IPS-18a (cell line): ENCODE measurements around the gene NGEF.
"Not testable (repeated sequence)": the region's sequence is repeated elsewhere in the genome, so short reads cannot be mapped to it uniquely, and the experiment has no call there.

Experiments
- H3K27ac ChIP-seq: one replicate; pipeline ENCODE4 v1.5.1; 2013; ENCODE audit warnings: low read length
- H3K27me3 ChIP-seq: one replicate; pipeline ENCODE4 v1.6.1; 2013; ENCODE audit warnings: mild to moderate bottlenecking, low read length; ENCODE audit not compliant: control insufficient read depth, insufficient read depth
- H3K36me3 ChIP-seq: one replicate; pipeline ENCODE4 v1.6.1; 2013; ENCODE audit warnings: low read depth, low read length; ENCODE audit not compliant: control insufficient read depth
- H3K4me1 ChIP-seq: one replicate; pipeline ENCODE4 v1.6.1; 2013; ENCODE audit warnings: low read depth, low read length; ENCODE audit not compliant: control insufficient read depth
- H3K4me3 ChIP-seq: one replicate; pipeline ENCODE4 v1.5.1; 2013; ENCODE audit warnings: low read length
- H3K9ac ChIP-seq: one replicate; pipeline ENCODE4 v1.6.1; 2013; ENCODE audit warnings: mild to moderate bottlenecking, low read length, moderate library complexity
- H3K9me3 ChIP-seq: one replicate; pipeline ENCODE4 v1.6.1; 2013; ENCODE audit warnings: low read depth, low read length; ENCODE audit not compliant: control insufficient read depth

Gene NGEF

GRCh38 chr2:232863996-232864395 lies 149.1 kb downstream of the NGEF start:
- Histone ChIP-seq H3K27me3 (no peaks in the 10 kb centered on the region), H3K4me3 (no peak overlapping the region), H3K9ac (no peak overlapping the region), H3K4me1 (no peaks in the 10 kb centered on the region), H3K27ac (no peak overlapping the region), H3K36me3 (no peaks in the 10 kb centered on the region), H3K9me3 (no peaks in the 10 kb centered on the region)

DNA sequence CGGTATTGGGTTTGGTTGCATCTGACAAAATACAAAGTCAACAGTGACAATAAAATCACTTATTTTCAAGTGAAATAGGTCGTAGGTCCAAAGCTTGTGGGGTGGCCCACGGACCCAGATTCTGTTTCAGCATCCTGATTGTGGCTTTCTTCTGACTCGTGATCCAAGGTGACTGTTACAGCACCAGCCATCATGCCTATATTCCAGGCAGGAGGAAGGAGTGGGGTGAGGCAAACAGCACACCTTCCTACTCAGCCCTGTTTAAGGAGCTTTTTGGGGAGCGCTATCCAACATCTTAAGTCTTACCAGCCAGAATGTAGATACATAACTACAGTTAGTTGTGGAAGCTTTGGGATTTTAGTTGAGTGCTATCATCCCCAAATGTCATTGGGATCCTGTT lies 151.7 kb downstream of the NGEF start:
- H3K27ac ChIP-seq = no peak overlapping the region
- no peaks in the 10 kb centered on the region for H3K4me1 ChIP-seq
- H3K36me3 ChIP-seq = peaks cover 24% of the 10 kb centered on the region
- H3K9ac ChIP-seq = no peak overlapping the region
- H3K4me3 ChIP-seq = no peak overlapping the region
- H3K27me3 ChIP-seq = no peaks in the 10 kb centered on the region
- no peaks in the 10 kb centered on the region for H3K9me3 ChIP-seq

DNA sequence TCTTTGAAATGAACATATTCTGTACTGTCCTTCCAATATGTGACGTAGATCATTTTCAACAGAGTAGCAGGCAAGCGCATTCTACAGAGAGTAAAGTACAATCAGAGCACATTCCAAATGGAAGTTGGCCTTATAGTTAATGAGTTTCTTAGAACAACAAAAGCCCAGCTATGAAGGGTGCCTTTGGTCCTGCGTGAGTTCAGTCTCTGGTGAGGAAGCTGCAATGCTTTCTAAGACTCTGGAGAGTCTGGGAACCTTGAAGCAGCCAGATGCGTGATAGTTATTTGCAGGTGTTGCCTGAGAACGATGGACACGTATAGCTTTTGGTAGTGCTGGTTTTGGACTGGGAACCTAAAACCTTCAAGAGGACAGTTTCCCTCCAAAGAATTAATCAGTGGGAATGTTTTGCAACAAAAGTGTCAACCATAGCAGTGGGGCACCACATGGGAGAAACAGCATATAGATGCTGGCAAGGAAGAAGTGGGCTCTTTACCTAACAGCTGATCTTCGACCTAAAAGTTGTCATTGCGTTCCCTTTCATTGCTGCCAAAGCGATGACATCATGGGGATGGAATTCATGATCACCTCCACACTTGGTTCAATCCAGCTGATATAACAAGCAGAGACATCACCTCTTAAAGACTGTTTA lies 152.3 kb downstream of the NGEF start:
- H3K4me1 ChIP-seq = no peaks in the 10 kb centered on the region
- H3K27ac ChIP-seq = no peak overlapping the region
- H3K27me3 ChIP-seq = no peaks in the 10 kb centered on the region
- H3K36me3 ChIP-seq = peaks cover 30% of the 10 kb centered on the region
- no peaks in the 10 kb centered on the region for H3K9me3 ChIP-seq
- no peak overlapping the region for H3K9ac ChIP-seq
- H3K4me3 ChIP-seq = no peak overlapping the region

DNA sequence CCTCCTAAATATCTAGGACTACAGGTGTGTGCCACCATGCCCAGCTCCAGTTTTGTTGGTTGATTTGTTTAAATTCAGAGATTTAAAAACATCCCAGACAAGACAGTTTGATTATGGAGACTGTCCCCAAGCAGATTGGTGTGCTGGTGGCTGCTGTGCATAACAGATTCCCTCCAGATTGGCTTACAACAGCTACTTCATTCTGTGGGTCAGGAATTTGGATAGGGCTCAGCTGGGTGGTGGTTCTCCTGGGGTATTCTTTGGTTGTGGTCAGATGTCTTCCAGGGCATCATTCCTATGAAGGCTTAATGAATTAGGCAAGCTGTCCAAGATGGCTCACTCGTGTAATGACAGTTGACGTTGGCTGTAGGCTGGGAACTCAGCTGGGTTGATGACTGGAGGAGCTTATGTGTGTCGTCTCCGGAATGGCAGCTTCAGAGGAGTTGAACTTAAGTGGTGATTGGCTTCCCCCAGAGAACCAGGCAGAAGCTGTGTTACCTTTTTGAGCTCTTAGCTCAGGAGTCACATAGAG lies 153.6 kb downstream of the NGEF start:
- Histone ChIP-seq H3K27me3 (no peaks in the 10 kb centered on the region), H3K36me3 (peaks cover 34% of the 10 kb centered on the region), H3K9me3 (no peaks in the 10 kb centered on the region), H3K4me1 (no peaks in the 10 kb centered on the region), H3K9ac (no peak overlapping the region), H3K27ac (no peak overlapping the region), H3K4me3 (no peak overlapping the region)

DNA sequence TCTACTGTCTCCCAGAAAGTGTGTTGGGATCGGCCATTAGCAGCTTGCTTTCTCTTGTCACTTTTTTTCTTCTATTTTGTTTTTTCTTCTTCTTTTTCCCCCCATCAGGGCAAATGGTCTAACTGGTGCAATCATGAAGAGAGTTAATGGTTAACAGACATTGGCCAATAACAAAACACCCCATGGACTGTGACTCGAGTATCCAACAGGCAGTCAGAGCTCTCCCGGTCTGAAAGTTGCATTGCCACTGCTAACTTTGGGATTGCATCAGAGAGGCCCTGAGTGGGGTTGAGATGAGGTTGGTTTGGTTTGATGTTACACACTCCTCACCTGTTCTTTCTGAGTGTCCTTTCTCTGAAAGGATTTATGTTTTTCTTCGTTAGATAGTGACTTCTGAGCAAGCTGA lies 155.9 kb downstream of the NGEF start:
- Histone ChIP-seq H3K4me1 (no peaks in the 10 kb centered on the region), H3K9ac (no peak overlapping the region), H3K27ac (no peak overlapping the region), H3K4me3 (no peak overlapping the region), H3K9me3 (no peaks in the 10 kb centered on the region), H3K27me3 (no peaks in the 10 kb centered on the region), H3K36me3 (peaks cover 34% of the 10 kb centered on the region)

- Histone ChIP-seq H3K9me3 (no peaks in the 10 kb centered on the region), H3K4me1 (no peaks in the 10 kb centered on the region), H3K27me3 (no peaks in the 10 kb centered on the region), H3K4me3 (no peak overlapping the region), H3K36me3 (peaks cover 56% of the 10 kb centered on the region), H3K27ac (no peak overlapping the region), H3K9ac (no peak overlapping the region)
These were observed 159.0 kb downstream of the NGEF start for GRCh38 chr2:232854082-232854481.

DNA sequence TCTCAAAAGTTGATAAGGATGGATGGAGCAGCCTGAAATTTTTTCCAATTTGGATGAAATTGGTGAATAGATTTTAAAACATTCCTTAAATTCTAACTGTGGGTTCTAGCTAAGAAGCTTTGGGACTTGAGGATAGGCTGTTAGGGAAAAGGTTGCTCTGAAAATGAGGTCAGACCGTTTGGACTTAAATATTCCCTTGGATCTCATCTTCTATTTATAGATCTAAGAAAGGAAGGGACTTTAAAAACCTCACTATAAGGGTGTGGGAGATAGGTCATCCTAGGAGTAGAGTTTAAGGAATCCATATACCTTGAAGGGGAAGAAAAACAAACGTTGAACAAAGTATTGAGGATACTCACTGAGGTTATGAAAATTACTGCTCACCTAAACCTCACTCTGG lies 160.4 kb downstream of the NGEF start:
- H3K4me1 ChIP-seq = no peaks in the 10 kb centered on the region
- no peaks in the 10 kb centered on the region for H3K9me3 ChIP-seq
- peaks cover 58% of the 10 kb centered on the region for H3K36me3 ChIP-seq
- H3K4me3 ChIP-seq = no peak overlapping the region
- no peak overlapping the region for H3K9ac ChIP-seq
- H3K27me3 ChIP-seq = no peaks in the 10 kb centered on the region
- H3K27ac ChIP-seq = no peak overlapping the region

- peaks cover 58% of the 10 kb centered on the region for H3K36me3 ChIP-seq
- not testable (repeated sequence) for H3K27ac ChIP-seq, H3K4me1 ChIP-seq, H3K9ac ChIP-seq, H3K9me3 ChIP-seq, H3K27me3 ChIP-seq, H3K4me3 ChIP-seq
These were observed 161.0 kb downstream of the NGEF start for GRCh38 chr2:232852081-232852480.

DNA sequence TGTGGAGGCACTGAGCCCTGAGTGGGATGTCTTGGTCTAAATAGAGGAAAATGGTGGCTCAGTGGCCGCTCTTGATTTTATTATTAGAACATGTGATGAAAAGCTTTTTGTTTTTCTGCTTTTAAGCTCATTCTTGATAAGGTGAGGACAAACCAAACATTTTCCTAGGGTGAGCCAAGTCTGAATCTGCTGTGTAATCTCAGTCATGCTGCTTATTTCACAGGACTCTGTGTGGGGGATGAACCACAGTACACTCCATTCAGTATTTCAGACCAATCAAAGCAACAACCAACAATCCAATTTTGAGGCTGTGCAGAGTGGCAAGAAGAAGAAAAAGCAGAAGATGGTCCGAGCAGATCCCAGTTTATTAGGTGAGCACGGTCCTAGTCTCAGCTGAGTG lies 163.0 kb downstream of the NGEF start:
- Histone ChIP-seq H3K9ac (no peak overlapping the region), H3K4me1 (no peaks in the 10 kb centered on the region), H3K27ac (no peak overlapping the region), H3K9me3 (no peaks in the 10 kb centered on the region), H3K4me3 (no peak overlapping the region), H3K27me3 (no peaks in the 10 kb centered on the region), H3K36me3 (peaks cover 59% of the 10 kb centered on the region)

DNA sequence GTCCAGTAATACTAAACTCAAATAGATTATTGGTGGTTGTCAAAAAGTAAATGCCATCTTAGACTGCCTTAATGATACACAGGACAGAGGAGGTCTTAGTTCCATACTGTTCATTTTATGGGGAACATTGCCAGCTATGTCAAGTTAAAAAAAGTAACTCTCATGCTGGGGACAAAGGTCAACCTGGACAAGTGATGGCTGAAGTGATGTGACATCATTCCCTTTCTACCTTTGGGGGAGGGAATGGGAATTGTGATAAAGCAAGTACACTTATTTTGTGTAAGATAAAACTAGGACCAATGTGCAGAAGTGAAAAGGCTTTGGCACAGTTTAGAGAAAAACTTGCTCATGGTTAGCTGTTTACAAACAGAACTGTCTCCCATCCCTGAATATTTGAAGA lies 167.0 kb downstream of the NGEF start:
- no peak overlapping the region for H3K9ac ChIP-seq
- H3K4me3 ChIP-seq = no peak overlapping the region
- no peak overlapping the region for H3K27ac ChIP-seq
- no peaks in the 10 kb centered on the region for H3K4me1 ChIP-seq
- H3K36me3 ChIP-seq = peaks cover 75% of the 10 kb centered on the region
- H3K9me3 ChIP-seq = no peaks in the 10 kb centered on the region
- no peaks in the 10 kb centered on the region for H3K27me3 ChIP-seq

GRCh38 chr2:232843834-232844233 lies 169.2 kb downstream of the NGEF start:
- H3K4me3 ChIP-seq = no peak overlapping the region
- H3K27me3 ChIP-seq = no peaks in the 10 kb centered on the region
- no peaks in the 10 kb centered on the region for H3K4me1 ChIP-seq
- no peak overlapping the region for H3K9ac ChIP-seq
- H3K9me3 ChIP-seq = no peaks in the 10 kb centered on the region
- no peak overlapping the region for H3K27ac ChIP-seq
- H3K36me3 ChIP-seq = peaks cover 74% of the 10 kb centered on the region

GRCh38 chr2:232842689-232843088 lies 170.4 kb downstream of the NGEF start:
- H3K9me3 ChIP-seq = no peaks in the 10 kb centered on the region
- no peak overlapping the region for H3K9ac ChIP-seq
- no peaks in the 10 kb centered on the region for H3K4me1 ChIP-seq
- peaks cover 67% of the 10 kb centered on the region for H3K36me3 ChIP-seq
- no peak overlapping the region for H3K4me3 ChIP-seq
- no peak overlapping the region for H3K27ac ChIP-seq
- H3K27me3 ChIP-seq = no peaks in the 10 kb centered on the region
